Measurements from ENCODE around the gene CTNND2. TPM values are rescaled to one million over a fixed set of nuclear protein-coding genes. Genes with fewer than 3 reads are reported as not detected.

CTNND2 gene
- total and polyA plus RNA-seq, 10 of the 15 experiments (the other 5 are each of a cell fraction or from before 2014, with no cell fraction given): 0.02 to 0.16 (median 0.04) TPM; not detected in 7

- no peak for TF ChIP-seq ASH2L (IDR thresholded peaks at IDR 0.05; ENCODE audit: borderline replicate concordance, low read depth)
- no peak for TF ChIP-seq CBX3 (IDR thresholded peaks at IDR 0.05; ENCODE audit: borderline replicate concordance, low read depth)
- TF ChIP-seq HDAC6 (IDR thresholded peaks at IDR 0.05; ENCODE audit: unreplicated experiment): no peak
- TF ChIP-seq ETV6 (conservative IDR thresholded peaks at IDR 0.05 in 1 of 2, IDR thresholded peaks at IDR 0.05 in 1 of 2; ENCODE audit: borderline replicate concordance in 1 of 2, low read depth in 1 of 2): no peak
Measured at GRCh38 chr5:11683666-11684065, 220.6 kb downstream of the CTNND2 start (continued).

DNA sequence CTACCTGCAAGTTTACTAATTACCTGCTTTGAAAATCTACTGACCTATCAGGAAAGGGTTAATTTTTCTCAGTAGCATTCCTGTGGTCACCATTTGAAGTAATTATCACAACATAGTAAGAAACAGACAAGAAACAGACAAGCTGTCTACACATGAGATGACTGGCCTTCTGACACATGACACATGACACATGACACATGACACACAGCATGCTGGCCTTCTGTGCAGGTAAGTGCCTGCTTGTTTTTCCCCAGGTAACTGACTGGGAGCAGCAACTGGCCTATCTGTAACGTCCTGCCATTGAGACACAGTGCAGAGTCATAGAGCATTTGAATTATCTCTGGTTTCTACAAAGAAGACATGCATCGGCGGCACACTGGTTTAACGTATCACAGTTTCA is 222.4 kb downstream of the CTNND2 start:
- BruUV-seq (replicated peaks): no TSS peak
- no peak for FAIRE-seq
- SMC1A ChIA-PET (ENCODE audit: uncharacterized antibody, unreplicated experiment): no interaction called here
- in situ Hi-C loops (cut with MboI): no loop called here
- H3K9me3 ChIP-seq (replicated peaks; ENCODE audit: control insufficient read depth, insufficient read depth, low read length): no peaks in the 10 kb centered on the region
- intact Hi-C loops (cut with micrococcal nuclease; ENCODE audit: unreplicated experiment): no loop called here
- no peak overlapping the region for H3K27ac ChIP-seq (ENCODE audit: control insufficient read depth, insufficient read depth)
- ATAC-seq: no peak
- H3K9ac ChIP-seq (ENCODE audit: control insufficient read depth, insufficient read depth, low read length): no peak overlapping the region
- POLR2A ChIA-PET: no interaction called here
- no peak for DNase-seq (ENCODE audit: low read depth, low spot score)
- H2AFZ ChIP-seq (ENCODE audit: control insufficient read depth, low read depth, low read length): no peak overlapping the region
- RAD21 ChIA-PET (ENCODE audit: unreplicated experiment): no interaction called here
- H3K79me2 ChIP-seq (ENCODE audit: control insufficient read depth, insufficient read depth, low read length): no peaks in the 10 kb centered on the region
- no peaks in the 10 kb centered on the region for H4K20me1 ChIP-seq (ENCODE audit: control insufficient read depth, insufficient read depth)
- CTCF ChIA-PET: no interaction called here
- no peak overlapping the region for H3K4me3 ChIP-seq
- H3K4me2 ChIP-seq (ENCODE audit: control insufficient read depth, insufficient read depth): no peak overlapping the region
- no peaks in the 10 kb centered on the region for H3K27me3 ChIP-seq (replicated peaks in 1 of 2; ENCODE audit: control insufficient read depth in 2 of 2, insufficient read depth in 2 of 2, low read length in 1 of 2)
- no peaks in the 10 kb centered on the region for H3K4me1 ChIP-seq (ENCODE audit: control insufficient read depth, insufficient read depth, low read length)
- WGBS (ENCODE audit: insufficient coverage, insufficient replicate concordance, low lambda C conversion rate, missing lambda C conversion rate): 71% methylated on average over 4 of the region's 4 CpGs
- H3K36me3 ChIP-seq (ENCODE audit: control insufficient read depth in 2 of 2, insufficient read depth in 2 of 2, low read length in 1 of 2): no peaks in the 10 kb centered on the region
- TF ChIP-seq ASH2L (IDR thresholded peaks at IDR 0.05; ENCODE audit: borderline replicate concordance, low read depth) (no peak), WRNIP1 (IDR thresholded peaks at IDR 0.05; ENCODE audit: borderline replicate concordance, low read depth, low read length) (no peak), ZNF217 (IDR thresholded peaks at IDR 0.05) (no peak), GATAD2B (conservative IDR thresholded peaks at IDR 0.05; ENCODE audit: low read depth) (no peak), CBFB (IDR thresholded peaks at IDR 0.05; ENCODE audit: low read depth) (no peak), NR2C2 (IDR thresholded peaks at IDR 0.05; ENCODE audit: borderline replicate concordance, control insufficient read depth, insufficient read length, low read depth) (no peak), MYB (IDR thresholded peaks at IDR 0.05; ENCODE audit: borderline replicate concordance, low read depth, low read length) (no peak), RELA (IDR thresholded peaks at IDR 0.05; ENCODE audit: borderline replicate concordance, partially characterized antibody) (no peak), NFYB (IDR thresholded peaks at IDR 0.05; ENCODE audit: insufficient read depth, low read depth, low read length) (no peak), EP300 (IDR thresholded peaks at IDR 0.05; ENCODE audit: borderline replicate concordance in 1 of 2, control insufficient read depth in 1 of 2, low read depth in 2 of 2, low read length in 2 of 2) (no peak), HDGF (IDR thresholded peaks at IDR 0.05) (no peak), PBX3 (IDR thresholded peaks at IDR 0.05; ENCODE audit: insufficient replicate concordance, low read depth, low read length) (no peak)
- TF ChIP-seq, protein P1, sequence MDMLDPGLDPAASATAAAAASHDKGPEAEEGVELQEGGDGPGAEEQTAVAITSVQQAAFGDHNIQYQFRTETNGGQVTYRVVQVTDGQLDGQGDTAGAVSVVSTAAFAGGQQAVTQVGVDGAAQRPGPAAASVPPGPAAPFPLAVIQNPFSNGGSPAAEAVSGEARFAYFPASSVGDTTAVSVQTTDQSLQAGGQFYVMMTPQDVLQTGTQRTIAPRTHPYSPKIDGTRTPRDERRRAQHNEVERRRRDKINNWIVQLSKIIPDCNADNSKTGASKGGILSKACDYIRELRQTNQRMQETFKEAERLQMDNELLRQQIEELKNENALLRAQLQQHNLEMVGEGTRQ (IDR thresholded peaks at IDR 0.05; ENCODE audit: borderline replicate concordance, low read depth, low read length): no peak
- TF ChIP-seq, protein P2, sequence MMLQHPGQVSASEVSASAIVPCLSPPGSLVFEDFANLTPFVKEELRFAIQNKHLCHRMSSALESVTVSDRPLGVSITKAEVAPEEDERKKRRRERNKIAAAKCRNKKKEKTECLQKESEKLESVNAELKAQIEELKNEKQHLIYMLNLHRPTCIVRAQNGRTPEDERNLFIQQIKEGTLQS (IDR thresholded peaks at IDR 0.05; ENCODE audit: borderline replicate concordance, extremely low read depth, low read depth, low read length): no peak
- TF ChIP-seq, protein P3, sequence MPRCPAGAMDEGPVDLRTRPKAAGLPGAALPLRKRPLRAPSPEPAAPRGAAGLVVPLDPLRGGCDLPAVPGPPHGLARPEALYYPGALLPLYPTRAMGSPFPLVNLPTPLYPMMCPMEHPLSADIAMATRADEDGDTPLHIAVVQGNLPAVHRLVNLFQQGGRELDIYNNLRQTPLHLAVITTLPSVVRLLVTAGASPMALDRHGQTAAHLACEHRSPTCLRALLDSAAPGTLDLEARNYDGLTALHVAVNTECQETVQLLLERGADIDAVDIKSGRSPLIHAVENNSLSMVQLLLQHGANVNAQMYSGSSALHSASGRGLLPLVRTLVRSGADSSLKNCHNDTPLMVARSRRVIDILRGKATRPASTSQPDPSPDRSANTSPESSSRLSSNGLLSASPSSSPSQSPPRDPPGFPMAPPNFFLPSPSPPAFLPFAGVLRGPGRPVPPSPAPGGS (IDR thresholded peaks at IDR 0.05; ENCODE audit: borderline replicate concordance, insufficient read depth, low read depth, low read length, poor library complexity, severe bottlenecking): no peak

All from GM12878 (cell line).